ENCODE measurements around the gene ABCA9. TPM values are rescaled to one million over a fixed set of nuclear protein-coding genes. Genes with fewer than 3 reads are reported as not detected.

The ABCA9 gene, protein sequence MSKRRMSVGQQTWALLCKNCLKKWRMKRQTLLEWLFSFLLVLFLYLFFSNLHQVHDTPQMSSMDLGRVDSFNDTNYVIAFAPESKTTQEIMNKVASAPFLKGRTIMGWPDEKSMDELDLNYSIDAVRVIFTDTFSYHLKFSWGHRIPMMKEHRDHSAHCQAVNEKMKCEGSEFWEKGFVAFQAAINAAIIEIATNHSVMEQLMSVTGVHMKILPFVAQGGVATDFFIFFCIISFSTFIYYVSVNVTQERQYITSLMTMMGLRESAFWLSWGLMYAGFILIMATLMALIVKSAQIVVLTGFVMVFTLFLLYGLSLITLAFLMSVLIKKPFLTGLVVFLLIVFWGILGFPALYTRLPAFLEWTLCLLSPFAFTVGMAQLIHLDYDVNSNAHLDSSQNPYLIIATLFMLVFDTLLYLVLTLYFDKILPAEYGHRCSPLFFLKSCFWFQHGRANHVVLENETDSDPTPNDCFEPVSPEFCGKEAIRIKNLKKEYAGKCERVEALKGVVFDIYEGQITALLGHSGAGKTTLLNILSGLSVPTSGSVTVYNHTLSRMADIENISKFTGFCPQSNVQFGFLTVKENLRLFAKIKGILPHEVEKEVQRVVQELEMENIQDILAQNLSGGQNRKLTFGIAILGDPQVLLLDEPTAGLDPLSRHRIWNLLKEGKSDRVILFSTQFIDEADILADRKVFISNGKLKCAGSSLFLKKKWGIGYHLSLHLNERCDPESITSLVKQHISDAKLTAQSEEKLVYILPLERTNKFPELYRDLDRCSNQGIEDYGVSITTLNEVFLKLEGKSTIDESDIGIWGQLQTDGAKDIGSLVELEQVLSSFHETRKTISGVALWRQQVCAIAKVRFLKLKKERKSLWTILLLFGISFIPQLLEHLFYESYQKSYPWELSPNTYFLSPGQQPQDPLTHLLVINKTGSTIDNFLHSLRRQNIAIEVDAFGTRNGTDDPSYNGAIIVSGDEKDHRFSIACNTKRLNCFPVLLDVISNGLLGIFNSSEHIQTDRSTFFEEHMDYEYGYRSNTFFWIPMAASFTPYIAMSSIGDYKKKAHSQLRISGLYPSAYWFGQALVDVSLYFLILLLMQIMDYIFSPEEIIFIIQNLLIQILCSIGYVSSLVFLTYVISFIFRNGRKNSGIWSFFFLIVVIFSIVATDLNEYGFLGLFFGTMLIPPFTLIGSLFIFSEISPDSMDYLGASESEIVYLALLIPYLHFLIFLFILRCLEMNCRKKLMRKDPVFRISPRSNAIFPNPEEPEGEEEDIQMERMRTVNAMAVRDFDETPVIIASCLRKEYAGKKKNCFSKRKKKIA (N-terminal part only)
- total RNA-seq (1 to 10 TPM; 2.4 to 4.2 TPM), polyA plus RNA-seq (ENCODE audit: insufficient read length in 6 of 6) (10 to 100 TPM in 1 of 6 donors, 1 to 10 TPM in 5; 4.4 to 11.0 (median 8.7) TPM)
- long read RNA-seq, donor 1 = 0 reads
- long read RNA-seq, donor 2 = 0 reads
- long read RNA-seq, donor 3 = 0 reads
- long read RNA-seq, donor 4 = 0 reads
- long read RNA-seq, donor 5 = 0 reads
- long read RNA-seq, donor 6 = 0 reads
- long read RNA-seq, donor 7 = 0 reads
- long read RNA-seq, donor 8 = 0 reads
- long read RNA-seq, donor 9 = 0 reads
- long read RNA-seq, donor 10 = 0 reads
- long read RNA-seq, donor 11 = 0 reads
- long read RNA-seq, donor 12 = 0 reads

DNA sequence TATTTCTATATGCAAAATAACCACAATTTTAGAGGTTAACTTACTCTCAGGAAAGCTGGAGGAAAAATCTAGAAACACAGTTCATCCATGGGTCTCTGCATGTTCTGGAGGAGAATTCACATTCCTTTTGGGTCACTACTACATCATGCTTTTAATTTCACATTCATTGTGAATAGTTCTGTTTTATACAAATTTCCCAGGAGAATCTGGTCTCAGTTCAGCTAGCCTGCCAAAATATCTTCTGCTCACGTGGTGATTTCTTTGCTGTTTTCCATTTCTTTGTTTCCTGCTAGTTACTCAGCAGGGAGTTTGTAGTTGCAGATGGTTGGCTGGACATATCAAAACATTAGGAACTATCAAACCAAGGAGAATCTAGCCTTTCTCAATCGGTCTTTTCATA is at the start of gene ABCA9:
TSS of gene ABCA9 (minus strand) at position 106 of the 400 bp plus-strand sequence. CDS start 9,801 bp downstream, outside the sequence.
- peak in 1 of 4 donors; percentile 58 for DNase-seq
- intact Hi-C loops (cut with DNase I) = no loop called here
- peak; percentile 46 for ATAC-seq
- Histone ChIP-seq H3K9me3 (no peaks in the 10 kb centered on the region), H3K4me3 (no peak within 1 kb of the TSS), H3K36me3 (no peaks in the 10 kb centered on the region), H3K4me1 (peaks cover 0 to 11% of the 10 kb centered on the region in 2 donors), H3K27me3 (no peaks in the 10 kb centered on the region), H3K27ac (peak within 1 kb of the TSS in 1 of 2 donors; percentile 44)
- TF ChIP-seq, protein P1, sequence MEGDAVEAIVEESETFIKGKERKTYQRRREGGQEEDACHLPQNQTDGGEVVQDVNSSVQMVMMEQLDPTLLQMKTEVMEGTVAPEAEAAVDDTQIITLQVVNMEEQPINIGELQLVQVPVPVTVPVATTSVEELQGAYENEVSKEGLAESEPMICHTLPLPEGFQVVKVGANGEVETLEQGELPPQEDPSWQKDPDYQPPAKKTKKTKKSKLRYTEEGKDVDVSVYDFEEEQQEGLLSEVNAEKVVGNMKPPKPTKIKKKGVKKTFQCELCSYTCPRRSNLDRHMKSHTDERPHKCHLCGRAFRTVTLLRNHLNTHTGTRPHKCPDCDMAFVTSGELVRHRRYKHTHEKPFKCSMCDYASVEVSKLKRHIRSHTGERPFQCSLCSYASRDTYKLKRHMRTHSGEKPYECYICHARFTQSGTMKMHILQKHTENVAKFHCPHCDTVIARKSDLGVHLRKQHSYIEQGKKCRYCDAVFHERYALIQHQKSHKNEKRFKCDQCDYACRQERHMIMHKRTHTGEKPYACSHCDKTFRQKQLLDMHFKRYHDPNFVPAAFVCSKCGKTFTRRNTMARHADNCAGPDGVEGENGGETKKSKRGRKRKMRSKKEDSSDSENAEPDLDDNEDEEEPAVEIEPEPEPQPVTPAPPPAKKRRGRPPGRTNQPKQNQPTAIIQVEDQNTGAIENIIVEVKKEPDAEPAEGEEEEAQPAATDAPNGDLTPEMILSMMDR (IDR thresholded peaks at IDR 0.05) = no peak

- no peak overlapping the region for H3K4me3 ChIP-seq
- TF ChIP-seq, protein P1 (IDR thresholded peaks at IDR 0.05) = no peak
- no peaks in the 10 kb centered on the region for H3K27me3 ChIP-seq
- H3K27ac ChIP-seq = no peak overlapping the region
- intact Hi-C loops (cut with DNase I) = no loop called here
- DNase-seq (no peak), ATAC-seq (no peak)
- no peaks in the 10 kb centered on the region for H3K4me1 ChIP-seq
- no peaks in the 10 kb centered on the region for H3K9me3 ChIP-seq
- H3K36me3 ChIP-seq = no peaks in the 10 kb centered on the region
These were observed 45.4 kb upstream of the ABCA9 start for GRCh38 chr17:69105907-69106730.

DNA sequence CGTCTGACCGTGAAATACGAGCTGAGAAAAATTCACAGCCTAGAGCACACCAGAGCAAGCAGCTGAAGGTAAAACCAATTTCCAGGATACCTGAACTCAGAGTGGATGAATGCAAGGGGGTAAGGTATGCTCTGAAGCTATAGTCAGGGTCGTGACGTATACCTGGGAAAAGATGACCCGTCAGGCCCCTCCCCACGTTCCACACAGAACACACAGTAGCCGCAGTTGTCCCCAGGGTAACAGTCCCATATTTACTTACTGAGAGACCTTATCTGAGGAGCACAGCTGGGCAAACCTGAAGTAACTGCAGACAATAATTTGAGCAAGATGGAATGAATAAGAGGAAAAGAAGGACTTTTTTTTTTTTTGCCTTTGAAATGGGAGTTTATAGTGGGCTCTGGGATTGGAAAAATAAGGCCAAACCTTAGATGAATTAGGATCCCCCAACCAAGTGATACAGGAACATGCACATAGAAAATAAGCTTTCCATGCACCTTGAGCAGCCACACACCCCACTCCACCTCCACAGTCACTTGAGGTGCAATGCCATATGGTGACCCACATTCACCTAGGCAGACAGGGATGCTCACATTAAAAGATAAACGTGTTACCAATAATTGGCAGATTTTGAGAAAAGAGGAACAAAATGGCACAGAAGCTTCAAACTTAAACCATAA is 43.0 kb upstream of the ABCA9 start:
- no peak overlapping the region for H3K27ac ChIP-seq
- DNase-seq (no peak), ATAC-seq (no peak)
- no peaks in the 10 kb centered on the region for H3K36me3 ChIP-seq
- H3K4me3 ChIP-seq = no peak overlapping the region
- H3K9me3 ChIP-seq = no peaks in the 10 kb centered on the region
- H3K4me1 ChIP-seq = peaks cover 0 to 3% of the 10 kb centered on the region in 2 donors
- intact Hi-C loops (cut with DNase I) = no loop called here
- TF ChIP-seq, protein P1 (IDR thresholded peaks at IDR 0.05) = no peak
- no peaks in the 10 kb centered on the region for H3K27me3 ChIP-seq

GRCh38 chr17:69098625-69099024 is 37.9 kb upstream of the ABCA9 start:
- intact Hi-C loops (cut with DNase I) = no loop called here

More at GRCh38 chr17:69098625-69099024, 37.9 kb upstream of the ABCA9 start:
- Histone ChIP-seq H3K4me3 (no peak overlapping the region), H3K9me3 (no peaks in the 10 kb centered on the region), H3K27me3 (no peaks in the 10 kb centered on the region), H3K27ac (no peak overlapping the region), H3K4me1 (peaks cover 0 to 8% of the 10 kb centered on the region in 2 donors), H3K36me3 (no peaks in the 10 kb centered on the region)
- no peak for ATAC-seq
- TF ChIP-seq, protein P1 (IDR thresholded peaks at IDR 0.05) = no peak
- DNase-seq = no peak
